Activated CD4-positive, alpha-beta T cell treated with anti-CD3 and anti-CD28 coated beads, Interleukin-10, Interleukin-2, amounts not matched to agents 100 ng/mL and 50 ng/mL, durations not matched to agents 16 hours and 8 hours (primary cell): ENCODE measurements around the gene RHBDL3.

ENCODE experiments used
- DNase-seq: peaks from one replicate; pipeline ENCODE4 v3.0.0-alpha.2; 2020

The RHBDL3 gene

GRCh38 chr17:32267690-32268205 lies 2.1 kb downstream of the RHBDL3 start:
- DNase-seq = no peak

- no peak for DNase-seq
Measured at GRCh38 chr17:32268734-32269288, 3.2 kb downstream of the RHBDL3 start.

- DNase-seq = no peak
Measured at GRCh38 chr17:32269377-32269776, 3.7 kb downstream of the RHBDL3 start.

GRCh38 chr17:32271844-32272243 lies 6.2 kb downstream of the RHBDL3 start:
- no peak for DNase-seq

- no peak for DNase-seq
Measured at GRCh38 chr17:32274101-32274500, 8.5 kb downstream of the RHBDL3 start.

- no peak for DNase-seq
Measured at GRCh38 chr17:32274643-32275042, 9.0 kb downstream of the RHBDL3 start.

- DNase-seq = no peak
Measured at GRCh38 chr17:32275060-32276042, 9.7 kb downstream of the RHBDL3 start.

GRCh38 chr17:32276171-32276601 lies 10.6 kb downstream of the RHBDL3 start:
- no peak for DNase-seq

- no peak for DNase-seq
Measured at GRCh38 chr17:32277284-32277683, 11.7 kb downstream of the RHBDL3 start.

GRCh38 chr17:32278815-32279214 lies 13.2 kb downstream of the RHBDL3 start:
- DNase-seq = no peak

- DNase-seq = no peak
Measured at GRCh38 chr17:32279891-32280716, 14.5 kb downstream of the RHBDL3 start.

GRCh38 chr17:32281011-32281451 lies 15.4 kb downstream of the RHBDL3 start:
- no peak for DNase-seq

GRCh38 chr17:32283745-32284201 lies 18.1 kb downstream of the RHBDL3 start:
- no peak for DNase-seq

GRCh38 chr17:32285306-32285705 lies 19.7 kb downstream of the RHBDL3 start:
- DNase-seq = no peak

GRCh38 chr17:32285746-32286517 lies 20.3 kb downstream of the RHBDL3 start:
- DNase-seq = no peak

GRCh38 chr17:32286518-32286900 lies 20.9 kb downstream of the RHBDL3 start:
- peak; percentile 24 for DNase-seq

GRCh38 chr17:32287804-32288511 lies 22.3 kb downstream of the RHBDL3 start:
- DNase-seq = no peak

GRCh38 chr17:32288615-32289014 lies 23.0 kb downstream of the RHBDL3 start:
- no peak for DNase-seq

GRCh38 chr17:32289471-32290070 lies 23.9 kb downstream of the RHBDL3 start:
- no peak for DNase-seq

- no peak for DNase-seq
Measured at GRCh38 chr17:32292094-32292493, 26.5 kb downstream of the RHBDL3 start.

GRCh38 chr17:32297424-32297823 lies 31.8 kb downstream of the RHBDL3 start:
- DNase-seq = no peak
